Adrenal gland (tissue), 5 donors: ENCODE measurements around the gene TULP4.

Experiments
- POLR2A ChIP-seq, 2 donors: fragments of 450-650 bp; IDR thresholded peaks; one replicate each; pipeline ENCODE4 v1.6.1; 2017; ENCODE audit warnings: antibody characterized with exemption in 2 of 2, mild to moderate bottlenecking in 2 of 2, moderate library complexity in 1 of 2
- TF ChIP-seq, protein P1 (sequence below), 6 experiments: fragments of 450-650 bp in 4 of 6; fragments of 200-600 bp in 2 of 6; sonication (generic) in 1 of 6; IDR thresholded peaks; 1 replicate in 5 of 6; 2 replicates in 1 of 6; pipeline versions ENCODE4 v1.5.1 to v1.8.0; 2016 to 2021; ENCODE audit warnings: antibody characterized with exemption in 6 of 6, mild to moderate bottlenecking in 2 of 6, moderate library complexity in 1 of 6
- donor health status: DM: no; HTN: no; CAD: no.

DNA sequence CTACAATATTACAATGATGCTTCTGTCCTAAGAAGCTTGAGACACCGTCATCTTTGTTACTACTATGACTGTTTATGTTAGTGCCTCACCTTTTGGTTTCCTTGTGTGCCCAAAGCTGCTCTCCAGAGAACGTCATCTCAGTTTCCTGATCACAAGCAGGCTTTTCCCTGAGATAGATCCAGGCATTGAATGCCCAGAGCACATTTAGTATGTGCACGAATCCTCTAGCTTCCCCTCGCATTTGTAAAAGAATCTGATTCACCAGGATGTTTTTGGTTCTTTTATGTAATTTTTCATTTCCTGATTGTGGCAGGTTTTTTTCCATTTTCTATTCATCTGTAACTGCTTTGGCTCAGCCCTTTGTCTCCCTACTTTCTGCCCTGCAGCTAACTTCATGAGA is 147.5 kb downstream of the TULP4 start:
- TF ChIP-seq, protein P1, sequence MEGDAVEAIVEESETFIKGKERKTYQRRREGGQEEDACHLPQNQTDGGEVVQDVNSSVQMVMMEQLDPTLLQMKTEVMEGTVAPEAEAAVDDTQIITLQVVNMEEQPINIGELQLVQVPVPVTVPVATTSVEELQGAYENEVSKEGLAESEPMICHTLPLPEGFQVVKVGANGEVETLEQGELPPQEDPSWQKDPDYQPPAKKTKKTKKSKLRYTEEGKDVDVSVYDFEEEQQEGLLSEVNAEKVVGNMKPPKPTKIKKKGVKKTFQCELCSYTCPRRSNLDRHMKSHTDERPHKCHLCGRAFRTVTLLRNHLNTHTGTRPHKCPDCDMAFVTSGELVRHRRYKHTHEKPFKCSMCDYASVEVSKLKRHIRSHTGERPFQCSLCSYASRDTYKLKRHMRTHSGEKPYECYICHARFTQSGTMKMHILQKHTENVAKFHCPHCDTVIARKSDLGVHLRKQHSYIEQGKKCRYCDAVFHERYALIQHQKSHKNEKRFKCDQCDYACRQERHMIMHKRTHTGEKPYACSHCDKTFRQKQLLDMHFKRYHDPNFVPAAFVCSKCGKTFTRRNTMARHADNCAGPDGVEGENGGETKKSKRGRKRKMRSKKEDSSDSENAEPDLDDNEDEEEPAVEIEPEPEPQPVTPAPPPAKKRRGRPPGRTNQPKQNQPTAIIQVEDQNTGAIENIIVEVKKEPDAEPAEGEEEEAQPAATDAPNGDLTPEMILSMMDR (IDR thresholded peaks at IDR 0.05): no peak
- TF ChIP-seq POLR2A (IDR thresholded peaks at IDR 0.05): no peak
